DMS 273 (cell line): ENCODE results near the gene ACTRT3.
A peak's percentile ranks its signal among the peaks of the same experiment; 100 is the strongest.
"Not testable (repeated sequence)": the region's sequence is repeated elsewhere in the genome, so short reads cannot be mapped to it uniquely, and the experiment has no call there.

ENCODE experiments used
- DNase-seq: peaks from one replicate; lab custom pipeline; 2025; ENCODE audit not compliant: unreplicated experiment; lab: John Stamatoyannopoulos, UW

ACTRT3 gene

DNA sequence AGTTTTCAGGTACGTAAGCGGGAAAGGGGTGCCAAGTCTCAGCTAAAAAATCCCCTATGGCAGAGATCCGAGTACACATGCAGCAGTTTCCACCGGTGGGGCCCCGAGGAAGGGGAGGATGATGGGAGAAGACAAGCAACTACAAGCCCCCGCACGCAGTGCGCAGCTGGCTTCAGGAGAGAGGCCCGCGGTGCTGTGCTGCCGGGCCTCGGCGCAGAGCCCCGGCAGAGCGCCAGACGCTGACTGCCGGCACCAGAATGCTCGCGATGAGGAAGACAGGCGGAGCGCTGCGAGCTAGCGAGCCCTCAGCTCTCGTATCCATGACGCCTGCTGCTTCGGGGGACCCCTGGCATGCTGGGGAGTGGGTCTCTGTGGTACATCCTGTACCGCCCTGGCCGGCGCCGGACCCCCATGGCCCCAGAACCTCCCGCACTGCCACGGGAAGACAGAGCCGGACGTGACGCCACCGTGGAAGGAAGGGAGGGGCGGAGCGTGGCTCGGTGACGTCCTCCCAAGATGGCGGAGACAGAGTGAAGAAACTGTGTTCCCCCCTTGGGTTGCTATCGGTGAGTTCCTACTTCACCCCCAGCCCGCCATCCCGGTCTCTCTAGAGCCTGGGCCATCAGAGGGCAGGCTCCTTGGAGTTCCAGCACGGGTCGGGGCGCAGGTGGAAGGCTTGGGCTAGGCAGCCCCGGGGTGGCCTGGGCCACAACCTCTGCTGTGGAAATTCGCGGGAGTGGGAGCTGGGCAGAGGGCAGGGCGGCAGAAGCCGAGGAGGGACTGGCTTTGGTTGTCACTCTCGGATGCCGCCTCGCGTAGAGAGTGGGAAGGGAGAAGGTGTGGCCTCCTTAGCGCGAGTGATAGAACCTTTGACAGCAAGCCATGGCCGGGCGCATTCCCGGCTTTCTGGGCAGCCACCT is 3.8 kb upstream of the ACTRT3 start, which contains the start of gene MYNN:
MYNN (plus strand) TSS at position 500 of the 920 bp plus-strand sequence. CDS start 900 bp downstream, outside the sequence.
- peak; percentile 97 for DNase-seq

DNA sequence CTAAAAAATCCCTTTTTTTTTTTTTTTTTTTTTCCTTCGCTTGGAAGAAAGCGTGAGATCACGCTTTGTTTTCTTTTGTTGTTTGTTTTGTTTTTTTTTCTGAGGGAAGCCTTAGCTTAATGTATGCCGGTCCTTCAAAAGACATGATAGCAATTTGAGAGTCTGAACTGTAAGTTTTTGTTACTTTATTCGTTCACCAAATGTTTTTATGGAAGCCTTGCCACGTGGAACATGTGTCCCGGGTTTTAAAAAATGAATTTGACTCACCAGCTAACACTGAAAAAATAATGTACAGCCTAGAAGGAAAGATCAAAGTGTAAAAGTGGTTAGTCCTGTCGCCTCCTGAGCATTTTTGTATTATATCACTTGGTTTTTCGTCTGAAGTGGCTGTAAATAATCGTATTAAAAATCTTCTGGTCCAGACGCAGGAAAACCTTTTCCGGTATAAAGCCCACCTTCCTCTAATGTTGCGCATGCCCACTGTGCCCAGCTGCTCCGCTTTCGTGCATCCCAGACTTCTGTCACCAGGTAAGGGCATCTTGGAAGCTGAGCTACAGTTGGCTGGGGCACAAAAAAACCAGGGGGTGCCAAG is 3.0 kb upstream of the ACTRT3 start:
- DNase-seq = peak; percentile 96

DNA sequence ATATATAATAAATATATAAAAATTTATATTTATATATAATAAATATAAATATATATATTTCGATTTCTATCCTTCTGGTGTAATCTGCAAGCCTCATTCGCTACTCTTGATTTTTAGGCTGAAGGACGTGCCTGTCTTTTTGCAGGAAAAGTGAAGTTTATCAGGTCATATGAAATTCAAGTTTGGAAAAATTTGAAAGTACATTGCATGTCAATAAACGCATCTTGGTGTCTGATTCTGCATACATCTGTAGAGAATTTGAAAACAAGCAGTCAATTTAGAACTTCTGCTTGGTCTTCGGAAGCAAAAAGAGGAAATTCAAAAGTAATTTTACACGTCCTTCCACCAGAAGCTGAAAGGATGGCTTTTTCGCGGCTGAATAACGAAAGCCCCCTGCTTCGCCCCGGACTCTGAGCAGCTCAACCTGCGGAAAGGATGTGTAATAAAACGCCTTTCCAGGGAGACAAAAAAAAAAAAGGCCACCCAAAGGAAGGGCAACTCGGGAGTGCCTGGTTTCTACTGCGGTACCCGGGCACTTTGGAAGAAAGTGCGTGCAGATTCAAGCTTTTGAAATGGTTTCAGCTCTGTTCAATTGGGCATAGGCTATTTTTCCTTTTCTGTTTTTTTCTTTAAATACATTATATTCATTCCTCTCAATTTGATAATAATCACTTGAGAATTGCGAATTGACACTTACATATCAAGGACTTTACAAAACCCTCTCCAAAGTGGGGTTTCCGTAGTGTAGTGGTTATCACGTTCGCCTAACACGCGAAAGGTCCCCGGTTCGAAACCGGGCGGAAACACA is 2.3 kb upstream of the ACTRT3 start:
- peak; percentile 95 for DNase-seq

DNA sequence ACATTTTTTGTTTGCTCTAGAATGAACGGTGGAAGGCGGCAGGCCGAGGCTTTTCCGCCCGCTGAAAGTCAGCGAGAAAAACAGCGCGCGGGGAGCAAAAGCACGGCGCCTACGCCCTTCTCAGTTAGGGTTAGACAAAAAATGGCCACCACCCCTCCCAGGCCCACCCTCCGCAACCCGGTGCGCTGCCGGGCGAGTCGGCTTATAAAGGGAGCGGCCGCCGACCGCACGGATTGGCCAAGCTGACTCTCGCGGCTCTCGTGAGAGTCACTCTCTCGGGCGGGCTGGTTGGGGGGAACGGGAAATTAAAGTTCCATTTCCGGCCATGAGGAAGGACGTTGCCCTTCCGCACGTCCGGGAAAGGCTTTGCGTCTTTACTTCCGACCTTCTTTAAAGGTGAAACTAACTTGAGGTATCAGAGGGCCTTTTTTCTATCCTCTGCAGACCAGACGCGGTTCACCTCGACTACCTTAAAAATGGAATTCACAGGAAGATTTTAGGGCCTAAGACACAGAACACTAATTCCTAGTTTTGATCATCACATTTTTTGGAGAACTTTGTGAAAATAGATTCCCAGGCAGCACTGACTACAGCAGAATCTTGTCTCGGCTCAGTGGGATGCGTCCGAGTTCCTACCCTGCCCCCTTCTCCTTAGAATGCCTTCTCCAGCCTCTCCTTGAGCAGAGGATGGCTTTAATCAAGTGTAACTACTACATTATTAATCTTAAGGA is 4.3 kb downstream of the ACTRT3 start, which contains the start of gene TERC:
TERC (minus strand) TSS at position 179 of the 731 bp plus-strand sequence.
- peak; percentile 99 for DNase-seq

DNA sequence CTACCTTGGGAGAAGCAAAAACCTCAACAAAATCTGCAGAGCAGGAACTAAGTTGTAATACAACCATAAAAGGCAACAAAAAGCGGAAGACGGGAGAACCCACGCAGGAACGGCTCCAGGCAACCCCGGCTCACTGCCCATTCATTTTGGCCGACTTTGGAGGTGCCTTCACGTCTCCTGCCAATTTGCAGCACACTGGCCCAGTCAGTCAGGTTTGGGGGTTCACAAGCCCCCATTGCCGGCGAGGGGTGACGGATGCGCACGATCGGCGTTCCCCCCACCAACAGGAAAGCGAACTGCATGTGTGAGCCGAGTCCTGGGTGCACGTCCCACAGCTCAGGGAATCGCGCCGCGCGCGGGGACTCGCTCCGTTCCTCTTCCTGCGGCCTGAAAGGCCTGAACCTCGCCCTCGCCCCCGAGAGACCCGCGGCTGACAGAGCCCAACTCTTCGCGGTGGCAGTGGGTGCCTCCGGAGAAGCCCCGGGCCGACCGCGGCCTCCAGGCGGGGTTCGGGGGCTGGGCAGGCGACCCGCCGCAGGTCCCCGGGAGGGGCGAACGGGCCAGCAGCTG is 5.0 kb downstream of the ACTRT3 start:
- DNase-seq = peak; percentile 77

DNA sequence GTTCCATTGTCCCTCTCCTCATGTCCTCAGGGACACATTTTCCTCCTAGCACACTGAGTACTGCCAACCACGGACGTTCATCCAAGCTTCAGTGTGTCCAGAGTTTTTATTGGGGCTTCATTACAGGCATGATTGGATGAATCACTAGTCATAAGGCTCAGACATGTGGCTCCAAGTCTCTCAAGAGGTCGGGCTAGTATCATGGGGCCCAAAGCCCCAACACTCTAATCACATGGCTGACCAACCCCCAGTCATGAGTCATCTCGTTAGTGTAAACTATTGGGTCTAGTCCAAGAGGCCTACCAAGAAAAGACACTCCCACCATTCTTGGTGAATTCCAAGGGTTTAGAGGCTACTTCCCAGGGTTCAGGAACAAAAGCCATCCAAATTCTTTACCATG is 8.9 kb downstream of the ACTRT3 start:
- DNase-seq = no peak

DNA sequence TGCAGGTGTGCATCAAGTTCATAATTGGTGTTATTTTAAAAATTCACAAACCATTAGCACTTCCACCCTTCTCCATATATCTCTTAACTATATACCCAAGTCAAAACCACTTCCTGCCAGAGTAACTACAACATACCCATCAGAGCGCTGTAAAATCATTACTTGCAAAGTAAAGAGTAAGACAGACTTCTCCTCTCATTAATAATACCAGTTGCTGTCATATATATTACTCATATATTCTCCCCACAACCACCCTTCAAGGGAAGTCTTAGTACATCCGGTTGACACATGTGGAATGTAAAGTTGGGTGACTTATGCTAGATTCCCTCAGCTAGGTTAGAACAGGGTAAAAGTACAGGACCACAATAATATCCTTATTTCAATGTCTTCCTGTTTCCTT is 10.1 kb downstream of the ACTRT3 start:
- no peak for DNase-seq

DNA sequence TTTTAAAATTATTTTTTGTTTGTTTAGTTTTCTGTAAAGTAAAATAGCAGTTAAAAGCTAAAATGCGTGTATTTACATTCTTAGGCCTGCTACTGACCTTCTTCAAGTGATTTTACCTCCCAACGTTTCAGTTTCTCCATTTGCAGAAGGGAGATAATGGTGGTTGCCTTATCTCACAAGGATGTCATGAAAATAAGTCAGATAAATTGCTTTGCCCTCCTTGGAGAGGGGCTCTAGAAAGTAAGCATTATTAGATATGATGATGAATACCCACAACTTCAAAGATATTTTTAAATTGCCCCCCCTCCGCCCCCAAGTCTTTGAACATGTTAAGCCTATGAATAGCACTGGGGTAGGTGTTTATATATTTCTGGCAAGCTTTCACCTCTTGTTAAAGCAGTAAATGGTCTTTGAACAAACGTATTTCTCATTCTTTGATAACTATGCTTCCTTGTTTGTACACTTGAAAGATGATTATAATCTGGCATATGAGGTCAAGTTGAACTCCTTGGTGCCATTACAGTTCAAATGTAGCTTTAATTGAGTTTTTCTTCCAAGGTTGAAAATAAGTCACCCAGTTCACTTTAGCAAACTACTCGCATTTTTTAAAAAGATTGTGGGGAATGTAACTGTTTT is 10.9 kb downstream of the ACTRT3 start:
- no peak for DNase-seq

DNA sequence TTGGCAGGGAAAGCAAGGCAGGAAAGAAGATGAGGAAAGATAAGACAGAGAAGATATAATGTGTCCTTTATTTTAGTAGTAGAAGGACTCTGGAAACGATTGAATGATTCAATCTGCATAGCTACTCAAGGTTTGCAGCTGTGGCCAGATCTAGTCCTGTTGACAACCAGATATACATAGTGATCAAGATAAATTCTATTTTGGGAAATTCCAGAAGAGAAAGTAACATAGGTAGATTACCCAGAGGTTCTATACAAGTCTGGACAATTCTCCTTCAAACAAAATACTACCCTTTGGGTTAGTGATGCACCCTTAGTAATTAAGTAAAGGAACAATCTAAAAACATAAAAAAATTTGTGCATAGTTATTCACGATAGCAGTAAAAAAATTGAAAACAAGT is 13.9 kb downstream of the ACTRT3 start:
- no peak for DNase-seq

DNA sequence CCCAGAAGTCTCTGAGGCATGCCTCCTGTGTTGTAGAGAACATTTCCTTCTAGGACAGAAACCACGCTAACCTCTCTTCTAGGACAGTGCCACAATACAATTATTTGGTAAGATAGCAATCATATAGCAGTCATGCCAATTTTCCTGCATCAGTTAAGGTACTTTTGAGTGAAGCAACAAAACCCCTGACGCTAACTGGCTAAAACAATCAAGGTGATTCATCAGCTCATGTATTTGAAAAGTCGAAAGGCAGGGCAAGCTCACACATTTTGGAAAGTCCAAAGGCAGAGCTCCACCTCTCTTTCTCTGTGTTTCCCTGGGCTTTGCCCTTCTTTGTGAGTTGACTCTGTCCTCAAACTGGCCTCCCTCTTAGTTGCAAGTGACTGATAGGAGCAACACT is 14.7 kb downstream of the ACTRT3 start:
- no peak for DNase-seq

DNA sequence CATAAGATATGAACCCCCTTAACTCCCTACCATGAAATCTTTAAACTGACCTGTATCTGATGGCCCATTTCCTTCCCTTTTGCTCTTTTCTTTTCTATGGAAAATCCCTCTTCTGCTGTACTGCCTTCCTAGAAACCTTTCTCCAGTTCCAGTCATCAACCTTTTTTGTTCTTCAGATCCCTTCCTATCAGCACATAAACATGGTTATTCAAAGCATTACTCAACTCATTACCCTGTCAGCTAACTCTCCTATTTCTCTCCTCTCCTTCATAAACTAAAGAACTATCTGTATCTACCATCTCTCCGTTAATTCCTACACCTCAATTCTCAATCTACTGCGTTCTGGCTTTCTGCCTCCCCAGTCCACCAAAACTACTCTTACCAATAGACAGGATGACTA is 17.5 kb downstream of the ACTRT3 start:
- no peak for DNase-seq

DNA sequence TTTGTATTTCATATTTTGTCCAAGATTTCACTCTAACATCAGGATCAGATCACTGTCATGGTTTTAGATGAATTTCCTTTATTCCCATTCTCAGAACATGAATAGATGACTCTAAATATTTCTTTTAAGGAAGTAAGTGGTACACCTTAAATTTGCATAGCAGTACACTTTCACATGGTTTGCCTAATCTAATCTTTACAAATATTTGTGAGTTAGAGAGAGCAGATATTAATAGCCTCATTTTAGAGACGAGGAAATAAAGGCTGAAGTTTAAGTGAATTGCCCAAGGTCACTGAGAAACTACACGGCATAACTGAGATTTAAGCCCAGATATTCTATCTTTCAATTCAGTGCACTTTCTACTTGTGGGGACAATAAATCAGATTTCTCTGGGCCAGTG is 18.7 kb downstream of the ACTRT3 start:
- DNase-seq = no peak

DNA sequence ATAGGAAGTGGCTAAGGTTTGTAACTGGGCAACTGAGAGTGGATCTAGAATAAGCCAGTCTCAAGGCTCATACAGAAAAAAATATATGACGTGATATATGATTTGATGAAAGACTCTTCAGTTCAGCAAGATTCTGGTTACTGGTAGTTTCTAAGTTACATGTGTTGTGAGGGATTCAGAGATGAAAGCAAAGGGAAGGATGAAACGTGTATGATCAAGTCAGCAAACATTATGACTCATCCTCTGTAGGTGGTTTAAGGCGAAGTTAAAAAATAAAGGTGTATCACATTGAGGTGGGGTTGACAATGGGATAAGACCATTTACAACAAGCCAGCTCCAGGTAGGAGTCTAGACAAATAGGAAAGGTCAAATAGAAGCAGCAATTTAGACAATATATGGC is 20.7 kb downstream of the ACTRT3 start:
- no peak for DNase-seq

DNA sequence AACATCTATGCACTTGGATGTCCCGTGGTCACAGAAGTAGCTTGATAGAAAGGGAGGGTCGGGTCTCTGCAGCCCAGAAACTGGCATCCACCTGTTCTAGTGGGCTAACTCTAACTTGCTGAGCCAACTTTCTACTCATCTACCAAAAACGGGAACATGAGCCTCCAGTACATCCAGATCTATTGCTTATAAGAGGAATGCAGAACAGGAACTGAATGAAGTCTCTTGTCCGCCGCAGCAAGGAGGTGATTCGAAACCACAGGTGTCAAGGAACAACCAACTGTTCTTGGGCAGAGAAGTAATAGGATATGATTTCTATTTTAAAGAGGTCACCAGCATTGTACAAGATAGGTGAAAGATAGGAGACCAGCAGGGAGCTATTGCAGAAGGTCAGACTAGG is 22.4 kb downstream of the ACTRT3 start:
- DNase-seq = no peak

DNA sequence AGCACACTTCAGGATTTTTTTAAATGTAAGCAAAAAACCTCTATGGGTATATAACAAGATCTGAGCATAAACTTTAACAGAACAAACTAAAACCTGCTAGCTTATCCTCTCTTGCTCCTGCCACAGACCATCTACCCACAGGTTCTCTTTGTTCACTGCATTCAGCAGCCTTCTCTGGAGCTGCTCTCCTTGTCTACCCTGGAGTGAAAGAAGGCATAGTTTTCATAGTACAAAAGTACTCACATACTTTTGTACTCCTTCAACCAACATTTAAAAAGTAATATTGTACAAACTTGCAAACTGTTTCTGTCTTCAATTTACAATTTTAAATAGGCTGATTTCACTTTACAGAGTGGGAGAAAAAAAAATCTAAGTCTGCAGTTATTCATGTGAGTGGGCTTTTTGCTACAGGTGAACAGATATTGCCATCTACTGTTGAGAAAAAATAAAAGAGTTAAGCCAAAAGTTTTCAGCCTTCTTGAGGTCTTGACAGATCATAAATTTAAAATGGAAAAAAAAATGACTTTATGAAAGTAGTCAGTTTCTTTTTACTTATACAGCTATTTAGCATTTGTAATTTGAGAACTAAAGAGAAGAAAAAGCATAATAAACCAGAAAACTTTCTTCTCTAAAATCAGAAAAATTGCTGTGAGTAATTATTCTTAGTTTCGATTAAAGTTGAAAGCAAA is 24.9 kb downstream of the ACTRT3 start:
- peak; percentile 70 for DNase-seq

DNA sequence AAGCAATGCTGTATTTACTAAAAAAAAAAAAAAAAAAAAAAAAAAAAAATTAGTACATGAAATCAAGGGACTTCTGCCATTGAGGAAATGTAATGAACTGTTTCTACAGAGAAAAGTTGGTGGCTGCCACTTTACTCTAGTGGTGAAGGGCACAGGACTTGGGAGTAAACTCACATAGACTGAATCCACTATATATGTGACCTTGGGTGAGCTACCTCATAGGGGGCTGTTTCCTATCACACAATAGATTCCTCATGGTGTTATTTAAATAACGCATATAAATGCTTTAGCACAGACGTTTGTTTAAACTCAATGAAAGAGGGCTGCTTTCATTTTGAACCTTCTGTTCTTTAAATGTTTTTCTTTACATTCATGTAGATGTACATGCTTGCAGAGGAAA is 30.3 kb downstream of the ACTRT3 start:
- DNase-seq = no peak

DNA sequence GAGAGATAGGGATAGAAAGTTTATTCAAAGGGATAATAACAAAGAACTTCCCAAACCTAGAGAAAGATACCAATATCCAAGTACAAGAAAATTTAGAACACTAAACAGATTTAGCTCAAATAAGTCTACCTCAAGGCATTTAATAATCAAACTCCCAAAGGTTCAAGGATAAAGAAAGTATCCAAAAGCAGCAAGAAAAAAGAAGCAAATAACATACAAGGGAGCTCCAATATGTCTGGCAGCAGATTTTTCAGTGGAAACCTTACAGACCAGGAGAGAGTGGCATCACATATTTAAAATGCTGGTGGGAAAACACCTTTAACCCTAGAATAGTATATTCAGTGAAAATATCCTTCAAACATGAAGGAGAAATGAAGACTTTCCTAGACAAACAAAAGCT is 37.5 kb downstream of the ACTRT3 start:
- not testable (repeated sequence) for DNase-seq

DNA sequence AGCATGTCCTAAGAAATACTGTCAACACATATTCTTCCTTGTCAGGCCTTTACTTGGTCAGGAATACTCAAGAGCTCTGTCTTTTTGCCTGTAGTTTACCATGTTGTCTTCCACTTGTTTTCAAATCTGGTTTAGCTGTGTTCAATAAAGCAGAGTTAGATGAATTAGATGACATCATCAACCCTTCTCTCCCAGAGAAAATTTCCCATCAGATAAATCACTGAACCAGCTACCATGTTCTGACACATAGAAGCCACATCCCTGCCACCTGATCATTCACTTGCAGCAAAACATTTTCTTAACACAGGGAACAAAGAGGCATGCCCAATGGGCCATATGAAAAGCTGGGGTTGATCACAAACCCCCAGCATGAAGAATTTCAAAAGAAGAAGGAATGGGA is 46.6 kb downstream of the ACTRT3 start:
- DNase-seq = no peak

DNA sequence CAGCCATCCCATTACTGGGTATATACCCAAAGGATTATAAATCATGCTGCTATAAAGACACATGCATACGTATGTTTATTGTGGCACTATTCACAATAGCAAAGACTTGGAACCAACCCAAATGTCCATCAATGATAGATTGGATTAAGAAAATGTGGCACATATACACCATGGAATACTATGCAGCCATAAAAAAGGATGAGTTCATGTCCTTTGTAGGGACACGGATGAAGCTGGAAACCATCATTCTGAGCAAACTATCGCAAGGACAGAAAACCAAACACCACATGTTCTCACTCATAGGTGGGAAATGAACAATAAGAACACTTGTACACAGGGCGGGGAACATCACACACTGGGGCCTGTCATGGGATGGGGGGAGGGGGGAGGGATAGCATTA is 50.9 kb downstream of the ACTRT3 start:
- not testable (repeated sequence) for DNase-seq
